Measurements from ENCODE around the gene MDFI.

MDFI gene

DNA sequence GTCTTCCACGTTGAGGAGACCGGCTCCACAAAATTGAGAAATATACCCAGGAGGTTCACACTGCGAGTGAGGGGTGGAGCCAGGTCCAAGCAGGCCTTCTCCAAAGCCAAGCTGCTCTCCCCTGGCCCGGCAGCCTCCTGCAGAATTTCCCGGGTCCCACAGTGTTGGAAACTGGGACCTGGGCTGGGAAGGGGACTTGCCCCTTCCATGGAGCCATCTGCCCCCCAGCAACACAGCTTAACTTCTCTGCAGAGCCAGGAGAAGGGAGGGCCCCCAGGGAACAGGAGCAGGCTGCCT lies 35.4 kb downstream of the MDFI start:
- no peak for DNase-seq

GRCh38 chr6:41674231-41675000 lies 36.1 kb downstream of the MDFI start:
- DNase-seq: no peak

GRCh38 chr6:41675176-41675775 lies 37.0 kb downstream of the MDFI start:
- no peak for DNase-seq

DNA sequence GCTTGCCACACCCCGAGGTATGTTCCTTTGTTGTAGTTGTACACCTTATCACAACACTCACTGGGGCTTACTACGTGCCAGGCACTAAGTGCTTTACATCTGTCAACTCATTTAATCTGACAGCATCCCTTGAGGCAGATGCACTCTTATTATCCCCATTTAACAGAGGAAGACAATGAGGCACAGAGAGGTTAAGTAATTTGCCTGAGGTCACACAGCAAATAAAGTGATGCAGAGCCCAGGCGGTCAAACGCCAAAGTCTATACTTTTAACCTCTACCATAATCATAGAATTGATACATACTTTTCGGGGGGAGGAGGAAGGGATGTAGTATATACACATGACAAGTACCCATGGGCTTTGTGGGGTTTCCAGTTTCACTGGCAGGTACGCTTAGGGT lies 37.7 kb downstream of the MDFI start:
- no peak for DNase-seq

DNA sequence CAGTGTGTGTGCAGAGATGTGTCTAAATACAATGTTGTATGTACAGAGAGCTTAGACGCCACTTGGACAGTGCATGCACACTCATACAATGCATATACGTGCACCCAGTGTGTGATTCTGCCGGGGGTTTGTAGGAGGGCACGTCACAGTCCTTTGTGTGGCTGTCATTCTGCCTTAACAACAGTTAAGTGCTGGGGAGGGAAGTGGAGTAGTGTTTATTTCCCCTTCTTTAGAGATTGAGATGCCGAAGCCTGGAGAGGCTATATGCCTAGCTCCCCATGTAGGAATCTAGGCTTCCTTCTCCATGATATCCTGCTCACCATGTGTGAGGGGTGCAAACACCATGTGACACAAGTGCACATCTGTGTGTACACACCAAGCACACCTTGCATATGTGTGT lies 38.2 kb downstream of the MDFI start:
- no peak for DNase-seq

GRCh38 chr6:41677124-41677921 lies 39.1 kb downstream of the MDFI start:
- no peak for DNase-seq

DNA sequence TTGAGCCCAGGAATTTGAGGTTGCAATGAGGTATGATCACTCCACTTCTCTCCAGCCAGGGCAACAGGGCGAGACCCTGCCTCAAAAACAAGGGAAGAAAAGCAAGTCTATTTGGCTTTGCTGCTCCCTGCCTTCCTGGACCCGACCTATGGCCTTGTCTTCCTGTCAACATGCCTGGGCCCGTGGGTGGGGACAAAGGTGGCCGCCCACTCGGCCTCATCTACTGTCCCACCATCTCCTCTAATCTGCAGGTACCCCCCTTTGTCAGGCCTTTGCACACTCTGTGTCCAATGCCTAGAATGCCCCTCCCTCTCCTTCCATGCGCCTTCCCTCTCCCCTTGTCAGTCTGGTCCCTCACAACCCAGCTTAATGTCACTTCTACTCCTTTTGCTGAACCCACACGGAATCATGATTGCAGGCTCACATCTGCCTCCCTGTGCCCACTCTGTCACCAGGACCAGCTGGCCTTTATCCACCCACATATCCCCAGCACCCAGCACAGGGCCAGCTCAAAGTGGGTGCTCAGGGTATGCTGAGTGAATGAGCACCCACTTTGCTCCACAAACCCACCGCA lies 40.3 kb downstream of the MDFI start:
- no peak for DNase-seq

DNA sequence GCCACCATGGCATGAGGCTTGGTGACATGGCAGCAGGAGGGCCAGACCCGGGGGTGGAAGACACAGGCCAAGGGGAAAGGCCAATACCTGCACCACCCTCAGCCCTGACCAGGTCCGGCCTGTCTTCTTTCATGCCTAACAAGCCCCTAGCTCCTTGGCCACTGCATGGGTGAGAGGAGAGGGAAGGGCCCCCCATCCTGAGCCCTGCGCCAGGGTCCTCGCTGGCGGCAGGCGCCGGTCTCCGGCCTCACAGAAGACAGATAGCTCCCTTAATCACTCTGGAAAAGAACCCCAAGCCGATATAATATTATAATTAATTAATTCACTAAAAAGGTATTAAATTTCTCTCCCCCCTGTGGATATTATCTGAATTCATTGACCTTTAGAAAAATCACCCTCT lies 41.4 kb downstream of the MDFI start:
- no peak for DNase-seq

GRCh38 chr6:41680182-41680965 lies 42.1 kb downstream of the MDFI start:
- DNase-seq: no peak

- DNase-seq: peak; percentile 96
These were observed 43.8 kb downstream of the MDFI start for GRCh38 chr6:41682056-41682477.

GRCh38 chr6:41682497-41683272 lies 44.4 kb downstream of the MDFI start:
- no peak for DNase-seq

- no peak for DNase-seq
These were observed 44.9 kb downstream of the MDFI start for GRCh38 chr6:41683273-41683522.

DNA sequence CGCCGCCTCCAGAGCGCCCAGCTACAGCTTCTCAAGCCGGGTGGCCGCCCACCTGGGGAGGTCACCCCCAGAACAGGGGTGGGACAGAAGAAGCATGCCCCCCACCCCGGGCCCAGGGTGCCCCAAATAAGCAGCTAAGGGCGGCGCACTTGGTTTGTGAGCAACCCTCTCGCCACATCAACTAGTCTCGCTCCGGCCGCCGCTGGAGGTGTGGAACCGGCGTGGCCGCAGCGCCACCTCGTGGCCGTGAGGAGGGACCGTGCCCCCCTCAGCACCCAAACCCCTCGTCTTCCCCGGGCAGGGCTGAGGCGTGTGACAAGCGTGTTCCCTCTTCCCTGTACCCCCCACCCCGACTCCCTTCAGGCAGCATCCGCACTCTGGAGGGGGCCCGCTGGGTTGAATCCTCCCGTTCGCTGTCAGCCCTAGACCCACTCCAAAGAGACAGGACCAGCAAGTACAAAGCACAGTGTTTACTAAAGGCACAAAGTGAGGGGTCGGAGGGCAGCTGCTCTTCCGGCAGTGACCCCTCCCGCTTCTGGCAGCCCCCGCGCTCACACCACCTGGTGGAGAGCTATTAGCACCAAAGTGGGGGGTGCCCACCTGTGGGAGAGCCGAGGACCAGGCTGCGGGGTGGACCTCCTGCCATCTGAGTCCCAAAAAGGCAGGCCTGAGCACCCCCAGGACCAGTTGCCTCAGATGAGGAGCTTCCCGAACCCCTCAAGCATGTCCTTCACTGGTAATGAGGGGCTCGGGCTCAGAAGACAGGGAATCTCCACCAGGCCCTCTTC lies 45.4 kb downstream of the MDFI start:
- peak; percentile 77 for DNase-seq

DNA sequence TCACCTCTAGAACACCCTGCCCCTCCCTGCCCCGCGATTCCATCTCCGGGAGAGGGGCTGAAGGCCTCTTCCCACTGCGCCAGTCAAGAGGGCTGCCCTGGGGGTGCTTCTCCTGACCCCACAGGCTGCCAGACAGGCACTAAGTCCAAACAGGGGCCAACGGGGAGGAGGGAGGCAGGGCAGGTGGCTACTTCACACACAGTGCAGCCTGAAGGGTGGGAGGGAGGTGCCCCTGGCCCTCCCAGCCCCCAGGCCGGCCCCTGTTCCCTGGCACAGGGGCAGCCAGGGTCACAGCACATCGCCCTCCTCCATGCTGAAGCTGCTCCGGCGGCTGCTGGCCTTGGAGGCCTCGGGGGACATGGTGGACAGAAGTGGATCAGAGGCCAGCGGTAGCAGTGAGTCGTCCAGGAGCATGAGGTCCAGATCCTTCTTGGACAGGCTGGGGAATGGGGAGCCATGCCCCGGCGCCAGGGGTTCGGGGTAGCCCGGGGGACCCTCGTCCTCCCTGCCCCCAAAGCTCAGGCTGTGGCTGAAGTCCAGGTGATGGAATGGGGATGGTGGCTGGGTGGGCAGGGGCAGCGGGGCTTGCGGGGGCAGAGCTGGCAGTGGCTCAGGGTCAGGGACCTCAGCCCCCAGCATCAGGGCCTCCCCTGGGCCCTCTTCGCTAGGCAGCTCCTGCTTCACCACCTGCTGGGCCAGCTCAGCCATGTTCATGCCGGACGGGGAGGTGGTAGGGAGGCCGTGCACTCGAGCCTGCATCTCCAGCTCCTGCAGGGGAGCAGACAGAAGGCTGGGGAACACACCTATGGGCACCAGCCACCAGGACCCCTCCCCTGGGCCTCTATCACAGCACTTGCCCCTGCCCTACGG lies 46.3 kb downstream of the MDFI start:
- no peak for DNase-seq

DNA sequence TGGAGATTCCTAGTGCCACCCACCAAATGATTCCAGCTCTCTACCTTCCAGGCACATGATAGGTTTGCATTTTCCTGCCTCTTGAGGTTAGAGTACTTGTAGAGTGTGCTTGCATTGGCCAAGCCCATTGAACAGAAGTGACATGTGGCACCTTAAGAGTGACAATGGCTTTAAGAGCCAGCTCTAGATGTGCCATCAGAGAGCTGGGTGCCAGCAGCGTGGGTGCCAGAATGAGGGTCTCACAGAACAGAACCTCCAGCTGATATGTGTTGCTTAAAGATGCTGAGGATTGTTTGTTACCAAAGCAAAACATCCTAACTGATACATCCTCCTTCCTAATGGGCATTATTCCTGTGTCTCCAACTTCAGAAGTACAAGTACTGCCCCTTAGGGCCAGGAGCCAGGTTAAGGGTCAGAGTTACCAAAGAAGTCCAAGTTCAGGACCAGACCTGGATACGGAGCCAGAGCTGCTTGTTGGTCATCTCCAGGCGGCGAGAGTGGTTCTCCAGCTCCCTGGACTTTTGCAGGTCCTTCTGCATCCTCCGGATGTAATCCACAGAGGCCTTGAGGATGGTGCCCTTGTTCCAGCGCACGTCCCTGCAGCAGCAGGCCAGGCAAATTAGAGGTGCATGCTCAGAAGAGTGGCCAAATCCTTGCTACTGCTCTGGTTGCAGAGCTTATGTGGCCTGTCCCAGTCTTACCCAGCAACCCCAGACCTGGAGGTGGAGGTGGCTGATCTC lies 47.5 kb downstream of the MDFI start:
- no peak for DNase-seq

DNA sequence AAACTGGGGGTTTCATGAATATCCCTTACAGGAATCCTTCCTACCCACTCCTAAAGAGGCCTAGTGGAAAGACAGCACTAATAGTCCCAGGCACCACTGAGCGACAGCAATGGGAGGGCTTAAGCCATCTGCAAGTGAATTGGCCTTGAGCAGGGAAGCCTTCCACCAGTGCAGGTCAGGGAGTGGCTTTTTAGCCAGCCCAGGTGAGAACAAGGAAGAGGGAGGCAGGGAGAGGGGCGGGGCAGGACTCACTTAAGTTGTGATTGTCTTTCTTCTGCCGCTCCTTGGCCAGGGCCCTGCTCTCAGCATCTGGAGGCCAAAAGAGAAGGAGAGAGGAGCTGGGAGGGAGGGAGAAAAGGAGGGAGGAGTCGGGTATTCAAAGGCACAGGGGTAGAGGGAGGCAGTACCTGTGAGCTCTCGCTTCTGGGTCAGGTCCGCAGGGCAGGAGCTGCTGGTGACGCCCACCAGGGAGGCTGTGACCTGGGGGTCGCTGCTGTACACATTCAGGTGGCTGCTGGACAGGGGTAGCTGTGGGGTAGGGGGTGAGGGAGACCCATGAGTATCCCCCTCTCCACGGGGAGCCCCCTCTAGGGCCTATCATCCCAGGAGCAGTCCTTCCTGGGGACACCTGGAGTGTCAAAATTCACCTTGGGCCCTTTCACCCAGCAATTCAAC lies 49.4 kb downstream of the MDFI start:
- no peak for DNase-seq

DNA sequence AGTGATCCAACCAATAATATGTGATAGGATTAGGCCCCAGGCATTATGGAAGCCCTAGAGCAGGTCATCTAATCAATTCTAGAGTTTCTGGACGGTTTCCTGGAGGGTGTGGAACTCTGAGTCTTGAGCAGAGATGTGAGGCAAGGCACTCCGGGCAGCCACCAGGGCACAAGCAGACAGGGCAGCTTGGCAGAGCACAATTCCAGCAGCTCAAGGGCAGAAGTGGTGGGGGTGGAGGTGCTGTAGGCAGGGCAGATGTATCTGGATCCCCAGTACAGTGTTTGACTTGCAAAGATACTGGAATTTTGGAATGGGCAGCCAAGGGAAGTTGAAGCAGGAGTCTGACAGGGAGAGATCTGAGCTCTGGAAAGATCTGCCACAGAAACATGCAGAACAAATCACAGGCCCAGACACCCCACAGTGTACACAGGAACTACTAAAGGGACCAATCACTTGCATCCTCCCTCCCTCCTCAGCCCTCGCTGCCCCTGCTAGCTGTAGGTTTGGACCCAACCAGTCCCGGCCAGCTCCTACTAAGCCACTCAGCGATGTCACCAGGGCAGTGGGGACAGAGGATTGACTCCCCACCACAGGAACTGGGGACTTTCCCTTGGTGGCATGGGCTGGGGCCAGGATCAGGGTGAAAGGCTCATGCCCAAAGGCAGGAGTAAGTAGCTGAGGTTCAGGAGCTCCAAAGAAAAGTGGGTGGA lies 50.1 kb downstream of the MDFI start:
- DNase-seq: no peak

All from fibroblast of skin of scalp (primary cell).